GM19351 (cell line): Measurements from ENCODE around the gene PEBP1.

ENCODE experiments used
- ATAC-seq: cut with Tn5 transposase; IDR thresholded peaks from one replicate; pipeline ENCODE4 v1.9.1; 2021; ENCODE audit warnings: mild to moderate bottlenecking, moderate library complexity; ENCODE audit not compliant: unreplicated experiment

The PEBP1 gene

DNA sequence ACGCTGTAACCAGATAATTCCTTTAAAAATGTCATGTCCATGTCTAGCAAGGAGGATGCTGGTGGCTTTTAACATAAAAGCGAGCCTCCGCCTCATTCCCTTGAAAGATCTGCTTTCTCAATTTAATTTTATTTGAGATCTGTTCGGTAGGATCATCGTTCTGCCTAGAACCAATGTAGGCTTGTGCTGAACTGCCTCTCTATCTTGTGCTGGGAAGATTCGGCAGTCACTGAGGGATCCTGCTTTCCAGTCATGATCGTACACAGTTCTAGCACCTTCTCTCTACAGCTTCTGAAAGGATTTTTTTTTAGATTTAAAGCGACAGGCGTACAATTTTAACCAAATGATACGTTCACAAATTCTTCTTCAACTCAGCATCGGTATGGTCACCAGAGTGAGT, 54.3 kb downstream of the PEBP1 start:
- ATAC-seq, result no peak

- ATAC-seq, result no peak
These were observed 57.6 kb downstream of the PEBP1 start for GRCh38 chr12:118193477-118193876.

DNA sequence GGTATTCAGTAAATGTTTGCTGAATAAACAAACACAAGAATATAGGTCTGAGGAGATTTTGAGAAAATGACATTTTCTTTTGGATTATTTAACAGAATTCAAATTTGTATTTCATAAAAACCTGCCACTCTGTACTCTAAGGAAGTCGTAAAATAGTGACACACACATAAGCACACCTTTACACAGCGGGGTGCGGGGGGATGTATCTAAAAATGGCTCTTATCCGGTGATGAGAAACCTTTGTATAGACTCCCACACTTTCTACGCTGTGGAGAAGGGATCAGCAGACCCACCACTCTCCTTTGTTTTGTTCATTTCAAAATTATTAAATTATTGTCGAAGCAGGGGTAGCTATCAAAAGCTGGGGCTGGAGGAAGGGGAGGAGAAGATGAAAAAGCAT, 58.0 kb downstream of the PEBP1 start:
- ATAC-seq, result no peak
